Transverse colon (tissue), 4 donors: ENCODE data around the gene TFPI2. TPM values are rescaled to one million over a fixed set of nuclear protein-coding genes. Genes with fewer than 3 reads are reported as not detected.

Experiments used
- DNase-seq: peaks from one replicate; pipeline ENCODE4 v3.0.0-alpha.2; 2019
- H3K27ac ChIP-seq, 4 donors: fragments of 200-600 bp; sonication (generic); 2 replicates each; pipeline ENCODE4 v1.5.1; 2016 to 2018; ENCODE audit warnings: inconsistent platforms in 4 of 4
- H3K27me3 ChIP-seq: fragments of 200-600 bp; sonication (generic); 2 replicates; pipeline ENCODE4 v1.5.1; 2017; ENCODE audit warnings: inconsistent platforms
- H3K36me3 ChIP-seq, 4 donors: fragments of 200-600 bp; sonication (generic); 2 replicates each; pipeline ENCODE4 v1.5.1; 2017 to 2019; ENCODE audit warnings: inconsistent platforms in 4 of 4
- H3K4me1 ChIP-seq, 4 donors: fragments of 200-600 bp; sonication (generic); 2 replicates each; pipeline ENCODE4 v1.5.1; 2017 to 2020; ENCODE audit warnings: inconsistent platforms in 4 of 4
- H3K4me3 ChIP-seq, 4 donors: fragments of 200-600 bp; sonication (generic); 1 replicate in 1 of 4; 2 replicates in 3 of 4; pipeline versions ENCODE4 v1.5.1 to v1.6.1; 2017 to 2019; ENCODE audit warnings: inconsistent platforms in 4 of 4
- H3K9me3 ChIP-seq, 2 donors: fragments of 200-600 bp; sonication (generic); 2 replicates each; pipeline ENCODE4 v1.5.1; 2017 to 2019; ENCODE audit warnings: inconsistent platforms in 2 of 2
- CTCF ChIP-seq, 5 experiments: fragments of 200-600 bp in 3 of 5; fragments of 450-650 bp in 2 of 5; sonication (generic) in 3 of 5; IDR thresholded peaks; 1 replicate in 2 of 5; 2 replicates in 3 of 5; pipeline ENCODE4 v1.5.1; 2016 to 2017; ENCODE audit warnings: antibody characterized with exemption in 5 of 5, inconsistent platforms in 3 of 5, mild to moderate bottlenecking in 2 of 5, moderate library complexity in 1 of 5
- EP300 ChIP-seq: sonication (generic); formaldehyde crosslinking; IDR thresholded peaks from one replicate; pipeline ENCODE4 v1.6.1; 2017; ENCODE audit warnings: antibody characterized with exemption, low read depth
- POLR2A ChIP-seq: fragments of 450-650 bp; IDR thresholded peaks from one replicate; pipeline ENCODE4 v1.6.1; 2016; ENCODE audit warnings: antibody characterized with exemption, mild to moderate bottlenecking, moderate library complexity
- POLR2AphosphoS5 ChIP-seq, 3 donors: sonication (generic); formaldehyde crosslinking; IDR thresholded peaks; one replicate each; pipeline ENCODE4 v1.6.1; 2016; ENCODE audit warnings: antibody characterized with exemption in 3 of 3
- WGBS, 2 donors: methylation state at CpG; one replicate each; pipeline ENCODE4 v1.1.5; 2018; ENCODE audit warnings: low coverage in 1 of 2; 5-methylcytosine and 5-hydroxymethylcytosine counted together
- in situ Hi-C, 4 donors: fragments of 200-750 bp; cut with MboI; loops; one replicate each; pipeline versions ENCODE4 v1.15.0 to v1.15.1; 2017; ENCODE audit warnings: low sequenced_read_pairs in 3 of 4, low pct_ligation_motif_present in 1 of 4, low pct_unique_long_range_greater_than_20kb in 1 of 4
- intact Hi-C: fragments of 100-400 bp; cut with DNase I; formaldehyde crosslinking; loops from one replicate; pipeline ENCODE4 v1.15.1; 2023; ENCODE audit warnings: low total_unique reads
- total RNA-seq, 4 donors: library from RNA; depleted of rRNA; stranded (reverse); fragments of >200 nt; gene quantifications; one replicate each; pipeline ENCODE4 v1.1.0, GENCODE V29; 2016

The TFPI2 gene
- total RNA-seq, 4 donors from 2014 or later, result 0.40 to 0.79 (median 0.68) TPM; not detected in 1

GRCh38 chr7:93858857-93859256 is 31.7 kb downstream of the TFPI2 start:
- DNase-seq, result no peak
- Histone ChIP-seq H3K36me3 (no peaks in the 10 kb centered on the region), H3K9me3 (no peaks in the 10 kb centered on the region), H3K4me1 (no peaks in the 10 kb centered on the region), H3K27ac (no peak overlapping the region), H3K4me3 (no peak overlapping the region), H3K27me3 (no peaks in the 10 kb centered on the region)
- intact Hi-C loops (no loop called here), in situ Hi-C loops (no loop called here)
- no peak for TF ChIP-seq EP300
- TF ChIP-seq POLR2AphosphoS5 (IDR thresholded peaks at IDR 0.05), result no peak
- no peak for TF ChIP-seq CTCF (IDR thresholded peaks at IDR 0.05)
- no peak for TF ChIP-seq POLR2A
- 86 to 87% methylated on average over 2 of the region's 2 CpGs for WGBS, 2 donors

GRCh38 chr7:93856323-93856722 is 34.2 kb downstream of the TFPI2 start:
- no peaks in the 10 kb centered on the region for H3K4me1 ChIP-seq
- TF ChIP-seq CTCF (IDR thresholded peaks at IDR 0.05) (no peak), POLR2AphosphoS5 (IDR thresholded peaks at IDR 0.05) (no peak), EP300 (no peak), POLR2A (no peak)
- H3K27me3 ChIP-seq, result no peaks in the 10 kb centered on the region
- no peaks in the 10 kb centered on the region for H3K9me3 ChIP-seq
- H3K36me3 ChIP-seq, result no peaks in the 10 kb centered on the region
- intact Hi-C loops, result no loop called here
- H3K27ac ChIP-seq, result no peak overlapping the region
- in situ Hi-C loops, result no loop called here
- no peak for DNase-seq
- no peak overlapping the region for H3K4me3 ChIP-seq

- no peak for TF ChIP-seq POLR2A
- no peak for TF ChIP-seq CTCF (IDR thresholded peaks at IDR 0.05)
- no peak overlapping the region for H3K27ac ChIP-seq
- H3K36me3 ChIP-seq, result no peaks in the 10 kb centered on the region
- WGBS, 2 donors, result 49 to 80% methylated on average over 1 of the region's 1 CpG
- intact Hi-C loops (no loop called here), in situ Hi-C loops (no loop called here)
- H3K27me3 ChIP-seq, result no peaks in the 10 kb centered on the region
- no peak for DNase-seq
- no peak overlapping the region for H3K4me3 ChIP-seq
- H3K4me1 ChIP-seq, result no peaks in the 10 kb centered on the region
- H3K9me3 ChIP-seq, result no peaks in the 10 kb centered on the region
Measured at GRCh38 chr7:93855797-93856196, 34.8 kb downstream of the TFPI2 start.

- H3K27me3 ChIP-seq, result no peaks in the 10 kb centered on the region
- H3K4me3 ChIP-seq, result no peak overlapping the region
- DNase-seq, result no peak
- H3K4me1 ChIP-seq, result no peaks in the 10 kb centered on the region
- no peaks in the 10 kb centered on the region for H3K36me3 ChIP-seq
- 72 to 83% methylated on average over 1 of the region's 1 CpG for WGBS, 2 donors
- H3K9me3 ChIP-seq, result no peaks in the 10 kb centered on the region
- TF ChIP-seq POLR2A (no peak), EP300 (no peak), POLR2AphosphoS5 (IDR thresholded peaks at IDR 0.05) (no peak), CTCF (IDR thresholded peaks at IDR 0.05) (no peak)
- H3K27ac ChIP-seq, result no peak overlapping the region
- intact Hi-C loops (no loop called here), in situ Hi-C loops (no loop called here)
Measured at GRCh38 chr7:93854480-93854879, 36.1 kb downstream of the TFPI2 start.
